Mesenchymal stem cell (in vitro differentiated cells and primary cell): ENCODE results near the gene TNNT3.

Experiments used
- DNase-seq: peaks from one replicate; pipeline ENCODE4 v3.0.0-alpha.2; 2013
- H2AFZ ChIP-seq: one replicate; pipeline ENCODE4 v1.6.1; 2013; ENCODE audit warnings: low read depth, mild to moderate bottlenecking, control low read depth, inconsistent platforms, low read length, moderate library complexity
- H2AK5ac ChIP-seq: 2 replicates; pipeline ENCODE4 v1.6.1; 2013; ENCODE audit warnings: low read length, moderate library complexity, mild to moderate bottlenecking, inconsistent platforms; ENCODE audit not compliant: severe bottlenecking
- H2BK120ac ChIP-seq: one replicate; pipeline ENCODE4 v1.6.1; 2013; ENCODE audit warnings: low read depth, mild to moderate bottlenecking, inconsistent platforms, low read length, moderate library complexity
- H2BK12ac ChIP-seq, 2 experiments: one replicate each; pipeline ENCODE4 v1.6.1; 2013; ENCODE audit warnings: inconsistent platforms in 2 of 2, low read length in 2 of 2, mild to moderate bottlenecking in 2 of 2, moderate library complexity in 2 of 2, control low read depth in 1 of 2
- H2BK15ac ChIP-seq: one replicate; pipeline ENCODE4 v1.6.1; 2013; ENCODE audit warnings: mild to moderate bottlenecking, low read depth, inconsistent platforms; ENCODE audit not compliant: poor library complexity, severe bottlenecking
- H2BK5ac ChIP-seq: 2 replicates; pipeline ENCODE4 v1.6.1; 2013; ENCODE audit warnings: low read depth, mild to moderate bottlenecking, low read length, control low read depth, inconsistent platforms; ENCODE audit not compliant: poor library complexity, severe bottlenecking
- H3K14ac ChIP-seq, 2 experiments: one replicate each; pipeline ENCODE4 v1.6.1; 2013; ENCODE audit warnings: inconsistent platforms in 2 of 2, low read length in 2 of 2, control low read depth in 1 of 2, mild to moderate bottlenecking in 1 of 2, moderate library complexity in 1 of 2
- H3K18ac ChIP-seq, 2 experiments: one replicate each; pipeline ENCODE4 v1.6.1; 2013; ENCODE audit warnings: inconsistent platforms in 2 of 2, low read length in 2 of 2, control low read depth in 1 of 2, low read depth in 1 of 2, mild to moderate bottlenecking in 1 of 2
- H3K23ac ChIP-seq, 2 experiments: one replicate each; pipeline ENCODE4 v1.6.1; 2013; ENCODE audit warnings: inconsistent platforms in 2 of 2, low read length in 2 of 2, mild to moderate bottlenecking in 2 of 2, moderate library complexity in 2 of 2, control low read depth in 1 of 2
- H3K27ac ChIP-seq: 2 replicates; pipeline ENCODE4 v1.5.1; 2013; ENCODE audit warnings: mild to moderate bottlenecking, moderate library complexity, low read length, control low read depth, inconsistent platforms; ENCODE audit not compliant: poor library complexity, severe bottlenecking
- H3K27me3 ChIP-seq, 2 experiments: 2 replicates each; pipeline versions ENCODE4 v1.6.1 to v1.7.0; 2013; ENCODE audit warnings: low read length in 2 of 2, mild to moderate bottlenecking in 2 of 2, moderate library complexity in 2 of 2, control low read depth in 1 of 2, inconsistent platforms in 1 of 2; ENCODE audit not compliant: control insufficient read depth in 1 of 2, insufficient read depth in 1 of 2
- H3K36me3 ChIP-seq, 2 experiments: 2 replicates each; pipeline versions ENCODE4 v1.6.1 to v1.7.0; 2013; ENCODE audit warnings: low read length in 2 of 2, control low read depth in 1 of 2, inconsistent platforms in 1 of 2, low read depth in 1 of 2, mild to moderate bottlenecking in 1 of 2; ENCODE audit not compliant: insufficient read depth in 2 of 2, control insufficient read depth in 1 of 2
- H3K4ac ChIP-seq, 2 experiments: one replicate each; pipeline ENCODE4 v1.6.1; 2013; ENCODE audit warnings: inconsistent platforms in 2 of 2, low read length in 2 of 2, mild to moderate bottlenecking in 2 of 2, moderate library complexity in 2 of 2, control low read depth in 1 of 2, low read depth in 1 of 2
- H3K4me1 ChIP-seq: 2 replicates; pipeline ENCODE4 v1.6.1; 2013; ENCODE audit warnings: low read depth, low read length, control low read depth; ENCODE audit not compliant: control insufficient read depth, insufficient read depth
- H3K4me2 ChIP-seq: 2 replicates; pipeline ENCODE4 v1.6.1; 2013; ENCODE audit warnings: low read length, mild to moderate bottlenecking, inconsistent platforms; ENCODE audit not compliant: poor library complexity, severe bottlenecking
- H3K4me3 ChIP-seq, 2 experiments: 2 replicates each; pipeline versions ENCODE4 v1.5.1 to v1.7.0; 2013; ENCODE audit warnings: low read length in 2 of 2, mild to moderate bottlenecking in 2 of 2, control low read depth in 1 of 2, low read depth in 1 of 2; ENCODE audit not compliant: insufficient read depth in 1 of 2
- H3K79me1 ChIP-seq: replicated peaks from 2 replicates; pipeline ENCODE4 v1.6.1; 2013; ENCODE audit warnings: mild to moderate bottlenecking, control low read depth, low read length, inconsistent platforms; ENCODE audit not compliant: poor library complexity, severe bottlenecking
- H3K9ac ChIP-seq: 2 replicates; pipeline ENCODE4 v1.7.0; 2013; ENCODE audit warnings: mild to moderate bottlenecking, low read length, moderate library complexity
- H3K9me3 ChIP-seq: 2 replicates; pipeline ENCODE4 v1.7.0; 2013; ENCODE audit warnings: mild to moderate bottlenecking, low read length; ENCODE audit not compliant: control insufficient read depth
- H4K8ac ChIP-seq: one replicate; pipeline ENCODE4 v1.6.1; 2013; ENCODE audit warnings: inconsistent platforms, mild to moderate bottlenecking, low read length, moderate library complexity
- H4K91ac ChIP-seq: one replicate; pipeline ENCODE4 v1.6.1; 2013; ENCODE audit warnings: mild to moderate bottlenecking, low read length, inconsistent platforms
- WGBS: methylation state at CpG from one replicate; pipeline ENCODE4 v1.1.7; 2013; ENCODE audit warnings: mixed read lengths; 5-methylcytosine and 5-hydroxymethylcytosine counted together

Gene TNNT3

GRCh38 chr11:1935156-1936071, 15.9 kb downstream of the TNNT3 start:
- H3K36me3 ChIP-seq, result no peaks in the 10 kb centered on the region
- H2BK5ac ChIP-seq, result no peak overlapping the region
- H2BK15ac ChIP-seq, result no peak overlapping the region
- H4K91ac ChIP-seq, result no peak overlapping the region
- H3K27me3 ChIP-seq, result peaks cover 5 to 21% of the 10 kb centered on the region in 2 experiments
- no peak overlapping the region for H3K18ac ChIP-seq
- H3K27ac ChIP-seq, result no peak overlapping the region
- no peak overlapping the region for H3K14ac ChIP-seq
- no peak overlapping the region for H3K23ac ChIP-seq
- no peak overlapping the region for H3K4ac ChIP-seq
- no peak overlapping the region for H3K4me3 ChIP-seq
- H3K9me3 ChIP-seq, result no peaks in the 10 kb centered on the region
- H2BK120ac ChIP-seq, result no peak overlapping the region
- H3K4me1 ChIP-seq, result no peaks in the 10 kb centered on the region
- no peak overlapping the region for H3K4me2 ChIP-seq
- no peak overlapping the region for H2AK5ac ChIP-seq
- H2BK12ac ChIP-seq, result no peak overlapping the region
- WGBS, result 86% methylated on average over 33 of the region's 33 CpGs
- DNase-seq, result no peak
- no peaks in the 10 kb centered on the region for H3K79me1 ChIP-seq
- H3K9ac ChIP-seq, result no peak overlapping the region
- H4K8ac ChIP-seq, result no peak overlapping the region
- H2AFZ ChIP-seq, result no peak overlapping the region

- Histone ChIP-seq H3K18ac (no peak overlapping the region), H3K9me3 (no peaks in the 10 kb centered on the region), H3K4me2 (no peak overlapping the region), H3K9ac (no peak overlapping the region), H3K36me3 (no peaks in the 10 kb centered on the region), H3K4me3 (no peak overlapping the region), H4K91ac (no peak overlapping the region), H2BK120ac (no peak overlapping the region), H2AK5ac (no peak overlapping the region), H3K23ac (no peak overlapping the region), H3K4me1 (no peaks in the 10 kb centered on the region), H3K27me3 (peaks cover 5 to 19% of the 10 kb centered on the region in 2 experiments), H3K27ac (no peak overlapping the region), H2BK5ac (no peak overlapping the region), H2BK15ac (no peak overlapping the region), H2BK12ac (no peak overlapping the region), H4K8ac (no peak overlapping the region), H3K79me1 (no peaks in the 10 kb centered on the region), H3K14ac (no peak overlapping the region), H2AFZ (no peak overlapping the region), H3K4ac (no peak overlapping the region)
- 90% methylated on average over 32 of the region's 34 CpGs for WGBS
- DNase-seq, result no peak
Measured at GRCh38 chr11:1936072-1936780, 16.7 kb downstream of the TNNT3 start.

GRCh38 chr11:1936781-1937615, 17.5 kb downstream of the TNNT3 start:
- H3K4ac ChIP-seq, result no peak overlapping the region
- H3K9me3 ChIP-seq, result no peaks in the 10 kb centered on the region
- H3K27ac ChIP-seq, result no peak overlapping the region
- H3K4me3 ChIP-seq, result no peak overlapping the region
- WGBS, result 83% methylated on average over 34 of the region's 34 CpGs
- no peak overlapping the region for H2BK5ac ChIP-seq
- H3K23ac ChIP-seq, result no peak overlapping the region
- H3K18ac ChIP-seq, result no peak overlapping the region
- H2AK5ac ChIP-seq, result no peak overlapping the region
- no peak overlapping the region for H2BK120ac ChIP-seq
- H3K14ac ChIP-seq, result no peak overlapping the region
- no peak overlapping the region for H4K8ac ChIP-seq
- H3K36me3 ChIP-seq, result no peaks in the 10 kb centered on the region
- H2BK12ac ChIP-seq, result no peak overlapping the region
- no peak overlapping the region for H2AFZ ChIP-seq
- H3K4me1 ChIP-seq, result no peaks in the 10 kb centered on the region
- no peak overlapping the region for H4K91ac ChIP-seq
- peaks cover 5 to 17% of the 10 kb centered on the region in 2 experiments for H3K27me3 ChIP-seq
- no peaks in the 10 kb centered on the region for H3K79me1 ChIP-seq
- H3K4me2 ChIP-seq, result no peak overlapping the region
- no peak overlapping the region for H3K9ac ChIP-seq
- DNase-seq, result no peak
- H2BK15ac ChIP-seq, result no peak overlapping the region
